GM10266 (cell line): Measurements from ENCODE around the gene VPS37D.
A peak's percentile ranks its signal among the peaks of the same experiment; 100 is the strongest.
"Not testable (repeated sequence)": the region's sequence is repeated elsewhere in the genome, so short reads cannot be mapped to it uniquely, and the experiment has no call there.

ENCODE experiments used
- DNase-seq: peaks from one replicate; pipeline ENCODE4 v3.0.0; 2012; ENCODE audit errors: extremely low spot score
- TF ChIP-seq, protein P1 (sequence below): IDR thresholded peaks from 2 replicates; pipeline ENCODE4 v1.5.1; 2012; ENCODE audit warnings: mild to moderate bottlenecking, low read depth; ENCODE audit not compliant: control insufficient read depth, insufficient read depth; ENCODE audit errors: missing control alignments

The VPS37D gene, protein sequence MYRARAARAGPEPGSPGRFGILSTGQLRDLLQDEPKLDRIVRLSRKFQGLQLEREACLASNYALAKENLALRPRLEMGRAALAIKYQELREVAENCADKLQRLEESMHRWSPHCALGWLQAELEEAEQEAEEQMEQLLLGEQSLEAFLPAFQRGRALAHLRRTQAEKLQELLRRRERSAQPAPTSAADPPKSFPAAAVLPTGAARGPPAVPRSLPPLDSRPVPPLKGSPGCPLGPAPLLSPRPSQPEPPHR

DNA sequence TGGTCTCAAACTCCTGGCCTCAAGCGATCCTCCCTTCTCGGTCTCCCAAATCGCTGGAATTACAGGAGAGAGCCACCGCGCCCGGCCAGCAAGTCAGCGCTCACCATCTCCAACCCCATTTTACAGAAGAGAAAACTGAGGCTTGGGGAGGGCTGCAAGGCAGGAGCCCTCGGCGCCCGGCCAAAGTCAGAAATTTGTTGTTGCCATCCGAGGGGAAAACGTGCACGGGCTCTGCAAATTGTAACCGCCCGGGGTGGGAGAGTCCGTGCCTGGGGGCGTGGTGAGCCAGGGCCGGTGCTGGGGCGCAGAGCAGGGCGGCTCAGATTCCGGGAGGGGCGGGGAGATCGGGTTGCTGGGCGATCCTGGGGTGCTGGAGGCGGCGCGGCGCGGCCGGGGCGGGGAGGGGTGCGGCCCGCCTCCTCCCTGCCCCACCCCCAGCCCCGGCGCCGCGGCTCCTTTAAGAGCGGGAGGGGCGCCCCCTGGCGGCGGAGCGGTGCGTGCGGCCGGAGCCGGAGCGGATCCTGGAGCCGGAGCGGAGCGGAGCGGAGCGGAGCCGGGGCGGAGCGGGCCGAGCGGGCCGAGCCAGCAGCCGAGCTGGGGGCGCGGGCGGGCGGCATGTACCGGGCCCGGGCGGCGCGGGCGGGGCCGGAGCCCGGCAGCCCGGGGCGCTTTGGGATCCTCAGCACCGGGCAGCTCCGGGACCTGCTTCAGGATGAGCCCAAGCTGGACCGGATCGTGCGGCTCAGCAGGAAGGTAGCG, at the start of gene VPS37D:
VPS37D (plus strand) TSS at position 488 of the 759 bp plus-strand sequence; CDS start at position 616, 128 bp downstream.
- TF ChIP-seq, protein P1, sequence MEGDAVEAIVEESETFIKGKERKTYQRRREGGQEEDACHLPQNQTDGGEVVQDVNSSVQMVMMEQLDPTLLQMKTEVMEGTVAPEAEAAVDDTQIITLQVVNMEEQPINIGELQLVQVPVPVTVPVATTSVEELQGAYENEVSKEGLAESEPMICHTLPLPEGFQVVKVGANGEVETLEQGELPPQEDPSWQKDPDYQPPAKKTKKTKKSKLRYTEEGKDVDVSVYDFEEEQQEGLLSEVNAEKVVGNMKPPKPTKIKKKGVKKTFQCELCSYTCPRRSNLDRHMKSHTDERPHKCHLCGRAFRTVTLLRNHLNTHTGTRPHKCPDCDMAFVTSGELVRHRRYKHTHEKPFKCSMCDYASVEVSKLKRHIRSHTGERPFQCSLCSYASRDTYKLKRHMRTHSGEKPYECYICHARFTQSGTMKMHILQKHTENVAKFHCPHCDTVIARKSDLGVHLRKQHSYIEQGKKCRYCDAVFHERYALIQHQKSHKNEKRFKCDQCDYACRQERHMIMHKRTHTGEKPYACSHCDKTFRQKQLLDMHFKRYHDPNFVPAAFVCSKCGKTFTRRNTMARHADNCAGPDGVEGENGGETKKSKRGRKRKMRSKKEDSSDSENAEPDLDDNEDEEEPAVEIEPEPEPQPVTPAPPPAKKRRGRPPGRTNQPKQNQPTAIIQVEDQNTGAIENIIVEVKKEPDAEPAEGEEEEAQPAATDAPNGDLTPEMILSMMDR: peak; percentile 98
- DNase-seq: peak; percentile 99

DNA sequence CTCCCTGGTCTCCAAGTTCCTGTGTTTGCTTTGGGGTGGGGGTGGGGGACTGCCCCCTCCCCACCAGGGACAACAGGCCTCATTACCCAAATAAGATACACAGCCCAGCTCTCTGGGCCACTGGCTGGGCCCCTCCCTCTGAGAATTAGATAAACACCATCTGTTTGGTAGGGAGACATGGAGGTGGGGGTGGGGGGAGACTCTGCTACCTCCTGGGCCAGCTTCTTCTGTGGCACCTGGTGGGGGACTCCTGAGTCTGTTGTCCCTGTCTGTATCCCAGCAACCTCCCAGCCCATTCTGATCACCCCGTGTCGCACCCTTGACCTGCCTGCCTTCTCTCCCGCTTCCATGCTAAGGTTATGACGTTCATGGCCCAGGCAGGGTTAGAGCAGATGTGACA, 49.1 kb upstream of the VPS37D start:
- no peak for DNase-seq
- TF ChIP-seq, protein P1: no peak

DNA sequence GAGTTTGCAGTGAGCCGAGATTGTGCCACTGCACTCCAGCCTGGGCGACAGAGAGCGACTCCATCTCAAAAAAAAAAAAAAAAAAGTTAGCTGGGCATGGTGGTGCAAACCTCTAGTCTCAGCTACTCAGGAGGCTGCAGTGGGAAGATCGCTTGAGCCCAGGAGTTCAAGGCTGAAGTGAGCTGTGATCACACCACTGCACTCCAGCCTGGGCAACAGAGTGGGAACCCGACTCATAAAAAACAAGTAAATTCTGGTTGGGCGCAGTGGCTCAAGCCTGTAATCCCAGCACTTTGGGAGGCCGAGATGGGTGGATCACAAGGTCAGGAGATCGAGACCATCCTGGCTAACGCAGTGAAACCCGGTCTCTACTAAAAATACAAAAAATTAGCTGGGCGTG, 48.2 kb upstream of the VPS37D start:
- not testable (repeated sequence) for DNase-seq

DNA sequence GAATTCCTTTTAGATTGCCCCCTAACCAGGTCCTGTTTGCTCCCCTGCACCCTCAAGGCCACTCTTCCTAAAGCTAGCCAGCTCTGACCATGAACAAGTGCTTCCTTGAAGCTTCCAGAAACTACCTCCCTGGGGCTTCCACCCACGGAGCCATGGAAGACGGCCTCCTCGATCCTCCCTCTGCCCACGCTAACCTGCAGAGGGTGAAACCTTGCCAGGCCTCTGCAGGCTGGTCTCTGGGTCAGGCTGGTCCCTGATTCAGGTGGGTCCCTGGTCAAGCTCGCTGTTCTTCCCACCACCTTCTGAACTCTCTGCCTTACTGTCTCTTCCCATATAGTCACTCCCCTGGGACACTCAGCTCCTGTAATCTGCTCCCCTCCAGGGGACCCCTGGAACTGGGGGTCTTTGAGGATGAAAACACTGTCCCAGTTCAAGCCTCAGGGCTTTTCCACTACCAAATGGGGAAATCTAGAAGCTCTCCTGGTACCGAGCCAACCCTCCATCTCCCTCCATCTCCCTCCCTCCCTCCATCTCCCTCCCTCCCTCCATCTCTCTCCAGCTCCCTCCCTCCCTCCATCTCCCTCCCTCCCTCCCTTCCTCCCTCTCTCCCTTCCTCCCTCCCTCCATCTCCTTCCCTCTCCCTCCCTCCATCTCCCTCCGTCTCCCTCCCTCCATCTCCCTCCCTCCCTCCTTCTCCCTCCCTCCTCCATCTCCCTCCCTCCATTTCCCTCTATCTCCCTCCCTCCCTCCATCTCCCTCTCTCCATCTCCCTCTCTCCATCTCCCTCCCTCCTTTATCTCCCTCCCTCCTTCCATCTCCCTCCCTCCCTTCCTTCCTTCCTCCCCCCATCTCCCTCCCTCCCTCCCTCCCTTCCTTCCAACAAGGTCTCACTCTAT, 46.2 kb upstream of the VPS37D start:
- no peak for DNase-seq
- TF ChIP-seq, protein P1: no peak

DNA sequence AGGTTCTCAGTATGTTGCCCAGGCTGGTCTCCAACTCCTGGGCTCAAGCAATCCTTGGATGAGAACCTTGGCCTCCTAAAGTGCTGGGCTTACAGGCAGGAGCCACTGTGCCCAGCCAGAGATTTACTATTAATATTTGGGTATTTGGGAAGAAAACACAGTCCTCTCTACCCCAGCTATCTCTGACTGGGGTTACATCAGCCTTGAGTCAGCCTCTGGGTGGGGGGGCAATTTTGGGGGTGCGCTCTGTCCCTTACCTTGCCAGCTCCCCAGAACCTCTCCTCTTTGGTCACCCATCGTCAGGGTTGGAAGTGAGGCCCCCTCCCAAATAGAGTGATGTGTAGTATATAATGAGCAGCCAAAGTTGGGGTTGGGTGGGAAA, 45.1 kb upstream of the VPS37D start:
- TF ChIP-seq, protein P1: no peak
- DNase-seq: no peak

DNA sequence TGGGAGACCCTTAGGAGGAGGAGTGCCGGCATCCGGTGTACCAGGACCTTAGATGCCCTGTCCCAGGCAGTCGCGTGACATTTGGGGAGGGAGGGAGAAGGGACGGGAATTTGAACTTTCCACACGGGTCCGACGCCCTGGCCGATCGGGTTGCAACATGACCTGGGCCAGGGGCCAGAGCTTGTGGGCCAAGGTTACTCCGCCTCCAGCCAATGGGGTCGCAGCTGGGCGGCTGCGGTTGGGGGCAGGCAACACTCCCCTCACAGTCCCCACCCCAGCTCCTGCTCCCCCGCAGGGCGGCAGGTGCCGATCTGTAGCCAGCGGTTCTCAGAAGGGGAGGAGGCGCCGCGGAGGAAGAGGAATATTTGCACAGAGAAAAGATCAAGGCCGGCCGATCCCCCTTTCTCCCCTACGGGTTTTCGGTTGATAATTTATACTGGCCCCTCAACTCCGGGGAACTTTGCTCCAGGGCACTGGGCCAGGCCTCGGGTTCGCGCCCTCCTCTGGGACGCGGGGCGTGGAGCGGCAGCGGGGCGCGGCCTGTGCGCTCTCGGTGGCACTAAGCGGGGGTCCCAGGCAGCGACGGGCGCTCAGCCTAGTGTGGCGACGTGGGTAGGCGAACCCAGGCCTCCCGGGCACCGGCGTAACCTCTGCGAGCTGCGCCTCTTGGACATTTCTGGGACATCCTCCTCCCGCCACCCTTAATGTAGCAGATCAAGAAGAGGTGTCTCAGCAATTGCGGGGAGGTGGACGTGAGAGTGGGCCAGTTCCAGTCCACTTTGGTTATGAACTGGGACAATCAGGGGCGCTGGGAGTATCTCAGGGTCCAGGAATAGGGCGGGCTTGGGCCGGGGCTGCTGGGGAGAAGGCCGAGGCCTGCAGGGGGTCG, 44.5 kb upstream of the VPS37D start:
- TF ChIP-seq, protein P1: no peak
- DNase-seq: no peak
